ENCODE measurements around the gene PIP5K1C.

DNA sequence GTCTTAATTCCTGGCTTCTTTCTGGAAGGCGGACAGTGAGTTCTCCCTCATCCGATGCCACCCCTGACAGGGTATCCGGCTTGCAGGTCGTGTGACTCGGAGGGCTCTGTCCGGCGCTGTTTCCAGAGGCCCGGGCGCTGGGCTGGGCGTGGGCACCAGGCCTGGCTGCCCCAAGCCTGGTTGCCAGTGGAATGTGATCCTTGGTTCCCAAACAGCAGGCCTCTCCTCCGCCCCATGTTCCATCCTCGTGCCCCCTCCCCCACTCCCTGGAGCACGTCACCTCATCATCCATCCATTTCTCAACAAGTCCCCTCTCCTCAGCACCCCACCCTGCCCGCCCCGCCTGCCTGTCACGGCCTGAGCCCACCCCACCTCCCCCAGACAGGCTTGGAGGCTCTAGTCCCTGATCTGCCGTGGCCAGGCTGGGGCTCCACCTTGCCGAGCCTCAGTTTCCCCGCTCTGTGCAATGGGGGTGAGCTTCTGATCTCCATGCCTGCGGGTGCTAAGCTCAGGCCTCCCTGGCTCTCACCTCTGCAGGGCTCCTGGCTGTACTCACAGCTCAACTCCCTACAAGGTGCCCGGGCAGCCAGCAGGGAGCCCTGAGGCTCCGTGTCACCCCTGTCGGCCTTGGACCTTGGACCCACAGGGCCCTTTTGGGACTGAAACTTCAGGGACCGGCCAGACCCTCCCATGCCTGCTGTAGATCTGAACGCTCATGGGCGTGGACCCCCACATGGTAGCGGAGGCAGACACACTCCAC, 95.9 kb downstream of the PIP5K1C start:
- no peak for TF ChIP-seq EZH2 (IDR thresholded peaks at IDR 0.05; ENCODE audit: low read depth)
- TF ChIP-seq, protein P1, sequence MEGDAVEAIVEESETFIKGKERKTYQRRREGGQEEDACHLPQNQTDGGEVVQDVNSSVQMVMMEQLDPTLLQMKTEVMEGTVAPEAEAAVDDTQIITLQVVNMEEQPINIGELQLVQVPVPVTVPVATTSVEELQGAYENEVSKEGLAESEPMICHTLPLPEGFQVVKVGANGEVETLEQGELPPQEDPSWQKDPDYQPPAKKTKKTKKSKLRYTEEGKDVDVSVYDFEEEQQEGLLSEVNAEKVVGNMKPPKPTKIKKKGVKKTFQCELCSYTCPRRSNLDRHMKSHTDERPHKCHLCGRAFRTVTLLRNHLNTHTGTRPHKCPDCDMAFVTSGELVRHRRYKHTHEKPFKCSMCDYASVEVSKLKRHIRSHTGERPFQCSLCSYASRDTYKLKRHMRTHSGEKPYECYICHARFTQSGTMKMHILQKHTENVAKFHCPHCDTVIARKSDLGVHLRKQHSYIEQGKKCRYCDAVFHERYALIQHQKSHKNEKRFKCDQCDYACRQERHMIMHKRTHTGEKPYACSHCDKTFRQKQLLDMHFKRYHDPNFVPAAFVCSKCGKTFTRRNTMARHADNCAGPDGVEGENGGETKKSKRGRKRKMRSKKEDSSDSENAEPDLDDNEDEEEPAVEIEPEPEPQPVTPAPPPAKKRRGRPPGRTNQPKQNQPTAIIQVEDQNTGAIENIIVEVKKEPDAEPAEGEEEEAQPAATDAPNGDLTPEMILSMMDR (conservative IDR thresholded peaks at IDR 0.05) = no peak
